Pons (tissue), 1 donor: ENCODE data around the gene EGFL6.

Experiments used
- DNase-seq: peaks from one replicate; pipeline ENCODE4 v3.0.0-alpha.2; 2016; ENCODE audit warnings: low spot score

The EGFL6 gene, protein sequence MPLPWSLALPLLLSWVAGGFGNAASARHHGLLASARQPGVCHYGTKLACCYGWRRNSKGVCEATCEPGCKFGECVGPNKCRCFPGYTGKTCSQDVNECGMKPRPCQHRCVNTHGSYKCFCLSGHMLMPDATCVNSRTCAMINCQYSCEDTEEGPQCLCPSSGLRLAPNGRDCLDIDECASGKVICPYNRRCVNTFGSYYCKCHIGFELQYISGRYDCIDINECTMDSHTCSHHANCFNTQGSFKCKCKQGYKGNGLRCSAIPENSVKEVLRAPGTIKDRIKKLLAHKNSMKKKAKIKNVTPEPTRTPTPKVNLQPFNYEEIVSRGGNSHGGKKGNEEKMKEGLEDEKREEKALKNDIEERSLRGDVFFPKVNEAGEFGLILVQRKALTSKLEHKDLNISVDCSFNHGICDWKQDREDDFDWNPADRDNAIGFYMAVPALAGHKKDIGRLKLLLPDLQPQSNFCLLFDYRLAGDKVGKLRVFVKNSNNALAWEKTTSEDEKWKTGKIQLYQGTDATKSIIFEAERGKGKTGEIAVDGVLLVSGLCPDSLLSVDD

DNA sequence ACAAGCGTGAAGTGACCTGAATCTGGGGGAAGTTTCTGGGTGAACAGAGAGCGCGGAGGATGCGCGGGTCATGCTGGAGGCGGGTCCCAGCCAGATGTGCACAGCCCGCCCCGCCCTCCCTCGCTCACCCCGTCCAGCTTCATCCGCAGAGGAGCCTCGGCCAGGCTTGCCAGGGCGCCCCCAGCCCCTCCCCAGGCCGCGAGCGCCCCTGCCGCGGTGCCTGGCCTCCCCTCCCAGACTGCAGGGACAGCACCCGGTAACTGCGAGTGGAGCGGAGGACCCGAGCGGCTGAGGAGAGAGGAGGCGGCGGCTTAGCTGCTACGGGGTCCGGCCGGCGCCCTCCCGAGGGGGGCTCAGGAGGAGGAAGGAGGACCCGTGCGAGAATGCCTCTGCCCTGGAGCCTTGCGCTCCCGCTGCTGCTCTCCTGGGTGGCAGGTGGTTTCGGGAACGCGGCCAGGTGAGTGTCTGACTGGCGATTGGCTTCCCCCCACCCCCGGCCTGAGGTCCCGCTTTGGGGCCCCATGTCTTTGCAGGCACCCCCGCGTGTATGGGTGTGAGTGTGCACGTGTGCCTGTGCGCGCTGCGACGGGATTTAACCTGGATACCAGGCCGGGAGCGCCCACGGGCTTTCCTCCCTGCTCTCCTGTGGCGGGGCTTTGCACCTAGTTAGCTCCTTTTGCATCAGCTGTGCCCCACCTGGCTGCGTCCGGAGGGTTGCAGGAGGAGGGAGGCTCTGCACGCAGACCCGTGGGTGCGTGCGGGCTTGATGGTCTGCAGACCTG lies at the start of gene EGFL6:
EGFL6 (plus strand) TSS at position 123 of the 782 bp plus-strand sequence; CDS start at position 384, 261 bp downstream.
- no peak for DNase-seq

DNA sequence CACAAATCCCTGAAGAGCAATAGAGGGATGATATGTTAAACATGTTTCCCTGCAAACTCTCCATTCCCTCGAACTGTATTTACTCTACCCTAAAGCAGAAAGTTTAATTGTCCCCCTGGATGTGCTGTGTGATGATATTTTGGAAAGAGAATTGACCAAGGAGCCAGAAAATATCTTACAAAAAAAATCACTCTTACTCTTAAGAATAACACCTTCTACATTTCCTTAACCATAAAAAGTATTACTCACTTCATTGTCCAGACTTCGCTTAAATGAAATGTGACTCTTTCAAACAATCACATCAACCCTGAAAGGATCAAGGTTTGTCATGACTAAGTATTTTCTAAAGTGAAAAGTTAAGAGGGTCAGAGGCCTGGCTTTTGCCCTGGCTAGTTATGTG lies 49.0 kb upstream of the EGFL6 start:
- DNase-seq: no peak

DNA sequence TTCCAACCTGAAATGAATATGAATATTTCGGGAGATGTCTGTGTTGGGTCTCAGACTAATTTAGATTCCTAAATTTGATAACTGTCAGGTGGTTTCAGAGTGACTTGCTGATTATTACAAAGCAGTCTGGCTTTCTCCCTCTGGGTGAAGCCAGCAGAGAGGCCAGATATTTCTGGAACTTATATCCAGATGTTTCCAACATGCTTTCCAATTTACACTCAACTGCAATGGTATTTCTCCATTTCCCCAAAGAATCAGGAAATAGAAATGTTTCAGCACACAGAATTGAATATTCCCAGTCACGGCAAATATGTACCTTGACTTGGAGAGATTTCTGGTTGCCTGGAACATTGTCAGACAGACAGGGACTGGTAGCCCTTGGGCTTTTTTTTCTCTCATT lies 48.5 kb upstream of the EGFL6 start:
- DNase-seq: no peak

DNA sequence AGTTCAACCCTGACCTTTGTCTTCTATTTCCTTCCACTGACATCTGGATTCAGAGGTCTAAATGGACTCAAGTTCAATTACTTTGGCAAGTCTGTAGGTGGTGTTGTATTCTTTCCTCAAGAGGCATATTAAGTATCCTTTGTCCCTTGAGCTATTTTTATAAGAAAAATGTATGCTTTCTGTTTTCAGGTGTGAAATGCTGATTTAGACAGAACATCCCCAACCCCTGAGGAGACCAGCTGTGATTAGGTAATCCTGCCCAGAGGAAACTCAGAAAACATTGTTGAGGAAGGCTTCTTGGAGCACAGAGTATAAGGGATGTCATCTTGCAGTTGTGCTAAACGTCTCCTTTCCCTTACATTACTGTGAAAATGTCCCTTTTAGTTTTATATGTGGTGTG lies 46.6 kb upstream of the EGFL6 start:
- no peak for DNase-seq

DNA sequence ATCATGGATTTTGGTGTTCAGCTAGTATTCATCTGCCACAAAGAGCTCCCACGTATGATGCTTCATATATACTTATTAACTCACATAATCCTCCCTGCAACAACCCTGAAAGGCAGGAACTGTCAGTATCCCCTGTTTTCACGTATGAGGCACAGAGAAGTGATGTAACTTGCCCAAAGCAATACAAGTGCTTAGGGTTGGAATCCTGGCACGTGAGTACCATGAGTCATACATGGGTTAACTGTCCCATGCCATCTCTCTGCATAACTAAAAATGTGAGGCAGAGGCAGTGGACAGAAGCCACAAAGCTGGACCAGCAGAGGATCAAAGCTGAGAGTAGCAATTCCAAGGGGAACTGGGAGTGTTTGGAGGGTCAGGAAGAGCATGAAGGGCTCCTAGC lies 35.7 kb upstream of the EGFL6 start:
- DNase-seq: no peak

DNA sequence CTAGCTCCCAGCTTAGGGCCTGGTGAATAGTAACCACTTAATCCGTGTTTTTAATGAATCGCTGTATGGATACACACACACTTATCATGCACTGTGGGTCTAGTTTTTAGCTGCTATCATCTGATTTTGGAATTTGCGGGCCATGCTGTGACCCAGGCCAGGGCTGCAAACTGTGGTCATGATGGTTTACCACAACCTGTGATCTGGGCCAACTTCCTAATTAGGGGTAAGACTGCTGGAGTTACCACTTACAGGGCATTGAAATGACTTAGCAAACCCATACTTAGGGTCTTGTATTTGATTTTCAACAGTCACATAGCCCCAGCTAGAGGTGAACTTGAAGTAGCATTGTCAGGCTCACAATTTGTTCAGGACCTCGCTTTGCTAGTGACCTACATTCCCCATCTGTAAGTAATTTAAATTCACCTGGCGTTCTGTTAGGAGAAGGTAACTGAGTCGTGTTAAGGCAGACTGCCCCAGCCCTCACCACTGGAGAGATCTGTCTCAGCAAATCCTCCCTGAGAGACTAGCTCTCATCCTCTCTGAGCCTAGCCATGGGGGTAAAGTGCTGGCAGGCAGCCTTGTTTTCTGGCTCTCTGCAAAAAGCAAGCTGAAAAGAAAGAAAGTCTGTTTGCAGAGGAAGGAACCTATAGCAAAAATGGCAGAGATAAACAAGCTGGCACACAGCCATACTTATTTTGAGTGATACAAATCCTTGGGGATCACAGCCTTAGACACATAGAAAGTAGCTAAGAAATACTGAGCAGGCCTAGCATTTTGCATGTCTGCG lies 33.8 kb upstream of the EGFL6 start:
- no peak for DNase-seq

DNA sequence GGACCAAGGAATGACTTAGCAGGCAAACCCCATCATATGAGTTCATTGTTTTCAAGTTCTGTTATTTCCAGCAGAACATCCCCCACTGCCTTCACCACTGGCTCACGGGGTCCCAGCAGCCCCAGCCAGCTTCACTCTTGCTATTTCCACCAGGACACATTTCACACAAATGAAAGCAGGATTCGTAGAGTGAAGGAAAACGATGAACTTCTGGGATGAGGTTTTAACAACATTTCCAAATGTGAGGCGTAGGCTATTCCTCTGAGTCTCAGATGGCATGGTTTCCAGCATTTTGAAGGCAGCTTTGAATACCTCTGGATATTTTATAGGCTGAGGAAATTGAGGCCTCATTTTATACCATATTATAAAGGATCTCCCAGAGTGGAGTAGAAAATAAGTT lies 32.9 kb upstream of the EGFL6 start:
- no peak for DNase-seq

DNA sequence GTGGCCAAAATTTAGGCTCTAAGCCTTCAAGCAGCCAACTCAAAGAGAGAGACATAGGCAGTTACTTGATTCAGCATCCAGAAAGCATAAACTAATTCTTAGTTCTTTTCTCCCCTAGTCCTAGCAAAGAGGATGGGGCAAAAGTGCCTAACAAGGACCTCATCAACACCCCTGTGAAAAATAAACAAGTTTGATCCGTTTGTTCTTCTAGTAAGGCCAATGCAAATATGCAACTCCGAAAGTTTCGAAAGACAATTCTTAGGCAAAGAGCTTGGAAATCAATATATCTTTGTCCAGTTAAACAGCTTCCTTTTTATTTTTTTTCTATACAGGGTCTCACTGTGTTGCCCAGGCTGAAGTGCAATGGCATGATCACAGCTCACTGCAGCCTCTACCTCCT lies 31.0 kb upstream of the EGFL6 start:
- no peak for DNase-seq

DNA sequence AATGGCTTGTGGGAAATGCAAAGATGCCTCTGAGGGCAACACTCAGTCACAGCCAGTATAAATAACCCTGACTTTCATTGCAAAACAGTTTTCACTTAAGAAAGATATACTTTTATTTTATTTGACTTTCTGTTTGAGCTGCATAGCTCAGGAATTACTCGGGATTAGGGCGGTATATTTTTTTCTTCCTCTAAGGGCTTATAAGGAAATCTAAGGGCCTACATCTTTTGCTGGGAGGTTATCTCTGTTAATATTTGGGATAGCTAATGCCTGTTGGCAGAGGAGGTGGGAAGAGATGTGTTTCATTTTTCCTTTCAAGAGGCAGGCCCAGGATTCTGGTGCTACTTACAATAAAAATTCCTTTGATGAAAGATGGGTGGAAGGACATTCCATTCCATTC lies 28.8 kb upstream of the EGFL6 start:
- no peak for DNase-seq

DNA sequence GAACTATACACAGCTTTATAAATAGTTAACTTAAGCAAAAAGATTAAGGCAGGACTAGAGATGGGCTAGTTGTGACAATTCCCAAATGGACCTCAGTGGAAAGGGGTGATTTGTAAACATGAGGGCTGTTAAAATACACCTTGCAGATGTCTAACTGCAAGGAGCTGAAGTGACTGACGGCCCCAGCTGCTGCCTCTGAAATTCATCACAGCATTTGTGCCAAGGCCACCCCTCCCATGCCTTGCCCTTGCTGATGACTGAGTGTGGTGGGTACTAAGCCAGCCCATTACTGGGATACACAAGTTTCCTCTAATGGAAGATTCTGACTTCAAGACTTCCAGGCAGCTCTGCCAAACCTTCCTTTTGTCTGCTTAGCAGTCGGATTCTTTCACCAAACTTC lies 23.7 kb upstream of the EGFL6 start:
- no peak for DNase-seq

DNA sequence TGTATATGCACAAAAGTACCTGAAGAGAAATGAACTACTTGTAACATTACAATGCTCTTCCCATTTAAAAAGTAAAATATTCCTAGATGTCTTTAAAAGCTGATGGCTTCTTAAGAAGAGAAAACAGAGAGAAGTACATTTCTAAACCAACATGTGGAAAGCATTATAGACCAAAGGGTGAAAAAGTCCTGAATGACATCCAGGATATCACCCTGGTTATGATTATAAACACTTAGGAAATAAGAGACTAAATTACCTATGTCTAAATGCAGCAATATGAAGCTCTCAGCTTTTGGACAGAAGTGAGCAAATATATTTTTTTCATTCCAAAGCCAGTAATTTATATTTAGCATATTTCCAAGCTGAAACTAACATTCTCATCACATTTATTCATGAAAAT lies 21.7 kb upstream of the EGFL6 start:
- DNase-seq: no peak

DNA sequence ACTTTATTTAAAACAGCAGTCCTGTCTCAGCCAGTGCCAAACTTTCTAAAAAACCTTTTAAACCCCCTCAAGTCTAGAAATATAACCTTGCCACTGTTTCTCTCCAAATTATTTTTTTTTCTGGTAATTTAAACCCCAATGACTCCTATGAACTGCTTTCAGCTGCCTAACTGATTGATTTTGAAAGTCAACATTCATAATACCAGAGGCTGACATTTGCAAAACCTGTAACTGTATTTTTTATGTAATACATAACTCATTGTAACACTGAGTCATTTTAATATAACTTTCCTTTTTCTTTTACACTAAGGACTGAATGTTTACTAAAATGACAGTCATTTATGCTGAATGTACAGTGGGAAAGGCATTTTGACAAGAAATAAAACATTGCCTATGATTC lies 19.1 kb upstream of the EGFL6 start:
- DNase-seq: no peak

DNA sequence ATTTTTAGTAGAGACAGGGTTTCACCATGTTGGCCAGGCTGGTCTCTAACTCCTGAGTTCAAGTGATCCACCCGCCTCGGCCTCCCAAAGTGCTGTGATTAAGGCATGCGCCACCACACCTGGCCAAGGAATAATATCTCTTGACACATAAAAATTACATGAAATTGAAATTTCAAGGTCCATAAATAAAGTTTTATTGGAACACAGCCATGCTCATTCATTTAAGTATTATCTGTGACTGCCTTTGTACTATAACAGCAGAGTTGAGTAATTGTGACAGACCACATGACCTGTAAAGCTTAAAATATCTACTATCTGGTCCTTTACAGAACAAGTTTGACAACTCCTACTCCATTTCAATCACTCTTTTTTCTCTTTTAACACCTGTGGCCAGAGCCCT lies 17.8 kb upstream of the EGFL6 start:
- no peak for DNase-seq

DNA sequence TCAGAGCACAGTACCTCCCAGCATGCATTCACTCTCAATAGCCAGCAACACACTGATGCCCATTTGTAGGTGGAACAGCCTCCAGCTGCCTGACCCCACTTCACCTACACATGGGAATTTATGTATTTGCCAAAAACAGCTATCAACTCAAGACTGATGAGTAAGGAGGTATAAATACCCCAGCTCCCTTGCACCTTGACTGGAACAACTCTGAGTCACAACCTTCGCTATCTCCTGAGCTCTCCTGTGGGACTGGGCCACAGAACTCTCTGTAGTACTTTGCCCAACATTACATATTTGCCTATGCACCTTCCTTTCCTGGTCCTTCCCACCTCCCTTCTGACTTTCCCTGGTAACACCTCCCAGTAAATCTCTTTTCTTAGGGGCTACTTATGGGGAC lies 16.5 kb upstream of the EGFL6 start:
- no peak for DNase-seq

DNA sequence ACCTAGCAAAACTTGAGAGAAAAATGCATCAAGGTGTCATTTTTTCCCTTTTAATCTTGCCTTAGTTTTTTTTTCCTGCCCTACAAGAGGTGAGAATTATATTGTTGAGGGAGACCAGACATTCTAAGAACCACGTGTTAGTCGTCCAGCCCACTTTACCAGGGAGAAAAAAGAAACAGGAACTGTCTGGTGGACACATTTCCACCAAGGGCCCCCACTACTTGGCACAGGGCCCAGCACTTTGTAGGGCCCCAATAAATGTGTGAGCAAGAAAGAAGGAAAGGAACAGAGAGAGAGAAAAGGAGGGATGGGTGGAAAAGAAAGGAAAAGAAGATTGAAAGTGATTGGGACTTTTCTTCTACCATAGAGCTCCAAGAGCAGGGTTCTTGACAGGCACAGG lies 3.9 kb upstream of the EGFL6 start:
- no peak for DNase-seq

DNA sequence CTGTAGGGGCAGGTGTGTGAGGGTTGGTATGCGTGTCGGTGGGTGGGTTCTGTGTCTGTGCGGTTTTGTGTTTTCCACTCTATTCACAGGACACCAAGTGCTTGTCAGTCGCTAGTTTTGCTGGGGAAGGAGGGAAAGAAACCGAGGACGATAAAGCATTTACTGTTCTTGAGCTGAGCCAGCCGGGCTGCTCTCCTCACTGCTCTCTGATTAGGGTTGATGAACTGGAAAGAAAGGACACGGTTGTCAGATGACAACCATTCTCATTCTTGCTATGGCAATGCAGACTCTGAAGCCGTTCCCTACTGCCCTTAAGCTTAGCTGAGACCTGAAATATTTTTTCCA lies 832 bp downstream of the EGFL6 start:
- no peak for DNase-seq

DNA sequence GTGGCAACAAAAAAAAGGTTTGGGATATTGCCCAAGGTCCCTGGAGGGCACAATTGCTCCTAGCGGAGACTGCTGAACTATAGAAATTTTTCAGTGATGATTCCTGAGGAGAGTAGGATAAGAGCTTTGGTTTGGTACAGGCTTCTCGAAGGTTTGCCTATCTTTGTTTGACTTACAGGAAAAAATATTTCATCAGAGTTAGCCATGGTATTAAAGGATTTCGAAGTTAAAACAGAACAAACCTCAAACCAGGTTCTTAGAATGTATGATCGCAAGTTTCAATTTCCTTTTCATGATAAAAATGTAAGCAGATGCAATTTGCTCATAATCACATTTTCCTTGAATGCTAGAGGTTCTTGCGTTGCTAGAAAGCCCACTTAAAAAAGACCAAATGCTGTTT lies 1.7 kb downstream of the EGFL6 start:
- no peak for DNase-seq

DNA sequence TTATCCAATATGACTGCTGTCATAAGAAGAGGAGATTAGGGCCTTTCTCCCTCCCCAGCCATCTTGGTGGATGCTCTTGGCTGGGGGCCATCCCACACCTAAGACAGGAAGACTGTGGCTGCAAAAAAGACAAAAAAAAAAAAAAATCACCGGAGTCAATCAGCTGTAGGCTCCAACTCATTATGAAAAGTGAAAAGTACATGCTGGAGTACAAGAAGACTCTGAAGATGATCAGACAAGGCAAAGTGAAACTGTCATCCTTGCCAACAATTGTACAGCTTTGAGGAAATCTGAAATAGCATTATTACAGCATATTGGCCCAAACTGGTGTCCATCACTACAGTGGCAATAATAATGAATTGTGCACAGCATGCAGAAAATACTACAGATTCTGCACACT lies 5.2 kb downstream of the EGFL6 start:
- DNase-seq: no peak

DNA sequence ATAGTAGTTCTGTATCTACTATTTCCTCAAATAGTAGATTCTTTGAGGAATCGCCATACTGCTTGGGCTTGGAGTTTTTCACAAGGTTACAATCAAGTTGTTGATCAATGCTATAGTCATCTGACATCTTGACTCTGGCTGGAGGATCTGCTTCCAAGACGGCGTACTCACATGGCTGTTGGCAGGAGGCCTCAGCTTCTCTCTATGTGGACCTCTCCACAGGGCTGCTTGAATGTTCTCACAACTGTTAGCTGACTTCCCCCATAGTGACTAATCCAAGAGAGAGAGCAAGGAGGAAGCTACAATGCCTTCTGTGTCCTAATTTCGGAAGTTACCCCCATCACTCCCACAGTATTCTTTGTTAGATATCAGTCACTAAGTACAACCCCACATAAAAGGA lies 10.3 kb downstream of the EGFL6 start:
- no peak for DNase-seq

DNA sequence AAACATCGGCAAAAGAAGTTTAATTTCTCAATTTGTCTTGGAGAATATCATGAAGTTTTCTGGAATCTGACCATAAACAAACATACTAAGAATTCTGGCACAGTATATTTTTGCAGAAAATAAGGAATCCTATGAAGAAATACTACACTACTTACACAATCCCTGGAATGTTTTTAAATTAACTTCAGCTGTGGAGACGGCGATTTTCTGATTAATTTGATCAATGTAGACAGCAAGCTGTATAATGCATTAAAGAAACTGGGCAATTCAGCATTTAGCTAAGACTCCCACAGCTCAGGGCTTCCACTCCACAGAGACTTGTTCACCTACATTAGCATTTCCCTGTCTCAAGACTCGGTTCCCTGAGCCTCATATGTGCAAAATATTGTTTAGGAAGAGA lies 12.2 kb downstream of the EGFL6 start:
- DNase-seq: no peak

DNA sequence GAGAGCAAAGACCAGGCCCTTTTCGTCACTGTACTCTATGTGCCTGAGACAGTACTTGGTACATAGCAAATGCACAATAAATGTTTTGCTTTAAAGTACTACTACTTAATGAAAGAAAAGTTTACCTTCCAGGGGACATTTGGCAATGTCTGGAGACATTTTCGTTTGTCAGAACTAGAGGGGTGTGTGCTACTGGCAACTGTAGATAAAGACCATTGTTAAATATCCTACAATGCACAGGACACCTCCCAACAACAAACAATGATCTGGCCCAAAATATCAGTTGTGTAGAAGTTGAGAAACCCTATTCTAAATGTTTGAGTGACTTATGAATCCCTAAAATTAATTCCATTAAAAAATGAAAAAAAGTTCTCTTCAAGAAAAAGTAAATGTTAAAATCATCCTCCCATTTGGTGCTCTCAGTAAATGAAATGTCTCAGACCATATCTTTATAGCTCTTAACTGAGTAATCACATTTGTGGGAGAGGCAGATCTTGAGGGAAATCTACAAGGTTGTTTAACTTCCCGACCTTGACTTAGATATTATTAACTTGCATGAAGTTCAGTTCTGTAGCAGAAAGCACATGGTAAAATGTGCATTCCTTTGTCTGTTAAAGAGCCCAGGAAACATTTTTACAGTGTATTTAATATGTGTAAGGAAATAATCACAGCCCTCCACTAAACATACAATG lies 18.5 kb downstream of the EGFL6 start:
- no peak for DNase-seq

DNA sequence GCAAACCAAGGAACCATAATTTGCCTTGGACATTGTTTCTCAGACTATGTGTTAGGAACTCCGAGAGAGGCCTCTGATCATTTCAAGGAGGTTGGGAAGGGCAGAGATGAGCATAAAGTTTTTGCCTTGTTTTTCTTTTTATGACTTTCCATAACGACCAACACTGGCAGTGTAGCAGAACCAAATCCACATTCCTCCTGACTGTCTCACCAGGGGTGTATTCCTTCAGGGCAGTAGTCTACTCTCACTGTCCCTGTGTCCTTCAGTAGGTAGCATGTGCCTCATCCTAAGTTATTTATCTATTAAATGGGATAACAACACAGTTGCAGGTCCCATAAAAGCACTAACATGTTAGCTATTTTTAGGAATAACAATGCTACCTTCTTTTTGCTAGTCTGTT lies 20.8 kb downstream of the EGFL6 start:
- no peak for DNase-seq
